D721Med (cell line): ENCODE data around the gene DPF1.

Source experiments
- DNase-seq: peaks from one replicate; pipeline ENCODE4 v3.0.0; 2011; ENCODE audit warnings: low spot score; ENCODE audit not compliant: insufficient read length
- FAIRE-seq: peaks from 2 replicates; lab custom pipeline; 2011; peaks lifted over from hg19 to GRCh38; lab: Jason Lieb, UNC
- TF ChIP-seq, protein P1 (sequence below): IDR thresholded peaks from 2 replicates; pipeline ENCODE4 v1.5.1; 2012; ENCODE audit warnings: mild to moderate bottlenecking, control low read depth; ENCODE audit not compliant: insufficient read depth; ENCODE audit errors: missing control alignments

Gene DPF1

DNA sequence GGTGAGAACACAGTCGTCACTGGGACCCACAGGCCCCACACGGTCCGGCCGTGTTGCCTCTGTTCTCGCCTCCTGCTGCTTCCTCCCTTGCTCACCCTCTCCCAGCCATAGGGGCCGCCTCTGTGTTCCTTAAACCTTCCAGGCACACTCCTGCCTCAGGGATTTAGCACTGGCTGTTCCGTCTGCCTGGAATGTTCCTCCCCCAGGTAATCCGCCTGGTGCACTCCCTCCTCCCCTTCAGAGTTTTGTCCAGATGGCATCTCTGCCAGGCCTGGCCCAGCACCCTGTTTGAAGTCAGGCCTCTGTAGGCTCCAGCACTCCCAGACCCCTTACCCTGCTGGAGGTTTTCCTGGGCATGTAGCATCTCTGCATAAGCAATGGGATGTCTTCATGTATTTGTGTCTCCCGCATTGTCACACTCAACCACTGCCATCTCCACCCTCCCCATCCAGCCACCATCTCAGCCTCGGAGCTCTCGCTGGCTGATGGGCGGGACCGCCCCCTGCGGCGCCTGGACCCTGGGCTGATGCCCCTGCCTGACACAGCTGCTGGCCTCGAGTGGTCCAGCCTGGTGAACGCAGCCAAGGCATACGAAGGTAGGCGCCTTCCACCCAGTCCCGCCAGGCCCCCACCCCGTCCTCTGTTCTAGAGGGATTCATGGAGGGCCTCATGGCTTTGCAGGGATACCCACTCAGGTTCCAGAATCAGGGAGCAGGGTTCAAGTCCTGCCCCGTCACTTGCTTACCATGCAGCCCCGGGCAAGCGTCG, 25.9 kb downstream of the DPF1 start:
- TF ChIP-seq, protein P1, sequence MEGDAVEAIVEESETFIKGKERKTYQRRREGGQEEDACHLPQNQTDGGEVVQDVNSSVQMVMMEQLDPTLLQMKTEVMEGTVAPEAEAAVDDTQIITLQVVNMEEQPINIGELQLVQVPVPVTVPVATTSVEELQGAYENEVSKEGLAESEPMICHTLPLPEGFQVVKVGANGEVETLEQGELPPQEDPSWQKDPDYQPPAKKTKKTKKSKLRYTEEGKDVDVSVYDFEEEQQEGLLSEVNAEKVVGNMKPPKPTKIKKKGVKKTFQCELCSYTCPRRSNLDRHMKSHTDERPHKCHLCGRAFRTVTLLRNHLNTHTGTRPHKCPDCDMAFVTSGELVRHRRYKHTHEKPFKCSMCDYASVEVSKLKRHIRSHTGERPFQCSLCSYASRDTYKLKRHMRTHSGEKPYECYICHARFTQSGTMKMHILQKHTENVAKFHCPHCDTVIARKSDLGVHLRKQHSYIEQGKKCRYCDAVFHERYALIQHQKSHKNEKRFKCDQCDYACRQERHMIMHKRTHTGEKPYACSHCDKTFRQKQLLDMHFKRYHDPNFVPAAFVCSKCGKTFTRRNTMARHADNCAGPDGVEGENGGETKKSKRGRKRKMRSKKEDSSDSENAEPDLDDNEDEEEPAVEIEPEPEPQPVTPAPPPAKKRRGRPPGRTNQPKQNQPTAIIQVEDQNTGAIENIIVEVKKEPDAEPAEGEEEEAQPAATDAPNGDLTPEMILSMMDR: no peak
- no peak for FAIRE-seq
- no peak for DNase-seq

DNA sequence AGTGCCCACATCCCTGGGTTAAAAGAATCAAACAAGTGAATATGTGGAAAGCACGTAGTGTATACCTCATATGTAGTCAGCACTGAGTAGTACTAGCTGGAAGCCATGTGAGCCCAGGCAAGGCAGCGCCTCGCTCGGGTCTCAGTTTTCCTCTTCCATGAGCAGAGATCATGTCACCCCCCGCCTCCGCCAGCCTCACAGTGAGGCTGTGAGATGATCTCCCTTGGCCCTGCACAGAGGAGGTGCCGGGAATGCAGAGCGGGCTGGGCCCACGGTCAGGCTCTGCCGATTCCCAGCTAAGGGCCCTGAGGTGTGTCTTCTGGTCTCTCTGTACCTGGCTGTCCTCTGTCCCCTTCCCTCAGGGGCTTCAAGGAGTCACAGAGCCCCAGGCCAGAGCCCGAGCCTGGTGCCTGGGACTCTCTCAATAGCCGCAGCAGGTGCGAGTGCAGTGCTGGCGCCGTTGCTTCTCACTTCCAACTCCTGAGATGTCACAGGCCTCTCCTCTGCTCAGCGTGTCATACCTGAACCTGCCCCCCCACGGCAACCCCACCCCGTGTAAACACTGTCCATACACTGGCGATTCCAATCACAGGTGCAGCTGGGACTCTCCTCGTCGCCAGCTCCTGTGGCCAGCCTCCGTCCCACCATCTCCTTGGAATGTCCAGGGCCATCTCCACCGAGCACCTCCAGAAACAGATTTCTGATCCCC, 26.9 kb downstream of the DPF1 start:
- DNase-seq (no peak), FAIRE-seq (no peak)
- TF ChIP-seq, protein P1: no peak

DNA sequence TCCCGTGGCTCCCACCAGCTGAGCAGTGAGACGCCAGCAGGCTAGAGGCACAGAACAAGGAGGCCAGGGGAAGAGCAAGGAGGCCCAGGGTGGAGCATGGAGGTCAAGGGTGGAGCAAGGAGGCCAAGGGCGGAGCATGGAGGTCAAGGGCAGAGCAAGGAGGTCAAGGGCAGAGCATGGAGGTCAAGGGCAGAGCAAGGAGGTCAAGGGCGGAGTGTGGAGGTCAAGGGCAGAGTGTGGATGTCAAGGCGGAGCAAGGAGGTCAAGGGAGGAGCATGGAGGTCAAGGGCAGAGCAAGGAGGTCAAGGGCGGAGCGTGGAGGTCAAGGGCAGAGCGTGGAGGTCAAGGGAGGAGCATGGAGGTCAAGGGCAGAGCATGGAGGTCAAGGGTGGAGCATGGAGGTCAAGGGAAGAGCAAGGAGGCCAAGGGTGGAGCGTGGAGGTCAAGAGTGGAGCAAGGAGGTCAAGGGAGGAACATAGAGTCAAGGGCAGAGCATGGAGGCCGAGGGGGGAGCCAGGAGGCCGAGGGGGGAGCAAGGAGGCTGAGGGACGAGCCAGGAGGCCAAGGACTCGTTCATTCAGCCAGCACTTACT, 27.7 kb downstream of the DPF1 start:
- FAIRE-seq (no peak), DNase-seq (no peak)

DNA sequence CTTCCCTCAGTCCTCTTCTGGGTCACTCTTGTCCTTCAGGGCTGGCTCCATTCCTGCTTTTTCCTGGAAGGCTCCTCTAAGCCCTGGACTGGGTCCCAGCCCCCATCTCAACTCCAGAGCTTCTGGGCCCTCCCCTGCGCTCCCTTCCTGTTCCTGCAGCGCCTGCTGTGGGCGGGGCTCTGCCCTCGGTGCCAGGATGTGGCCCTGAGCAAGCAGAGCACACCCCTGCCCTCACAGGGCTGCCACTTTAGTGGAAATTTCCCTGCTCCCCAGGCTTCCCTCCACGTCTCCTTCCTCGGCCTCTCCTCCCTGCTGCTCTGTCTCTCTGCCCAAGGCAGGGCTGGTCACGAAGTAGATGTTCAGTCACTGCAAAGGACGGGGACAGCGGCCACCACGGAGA, 28.8 kb downstream of the DPF1 start:
- no peak for DNase-seq
- TF ChIP-seq, protein P1: no peak

More for the DNA sequence above, 27.7 kb downstream of the DPF1 start:
- TF ChIP-seq, protein P1: no peak

DNA sequence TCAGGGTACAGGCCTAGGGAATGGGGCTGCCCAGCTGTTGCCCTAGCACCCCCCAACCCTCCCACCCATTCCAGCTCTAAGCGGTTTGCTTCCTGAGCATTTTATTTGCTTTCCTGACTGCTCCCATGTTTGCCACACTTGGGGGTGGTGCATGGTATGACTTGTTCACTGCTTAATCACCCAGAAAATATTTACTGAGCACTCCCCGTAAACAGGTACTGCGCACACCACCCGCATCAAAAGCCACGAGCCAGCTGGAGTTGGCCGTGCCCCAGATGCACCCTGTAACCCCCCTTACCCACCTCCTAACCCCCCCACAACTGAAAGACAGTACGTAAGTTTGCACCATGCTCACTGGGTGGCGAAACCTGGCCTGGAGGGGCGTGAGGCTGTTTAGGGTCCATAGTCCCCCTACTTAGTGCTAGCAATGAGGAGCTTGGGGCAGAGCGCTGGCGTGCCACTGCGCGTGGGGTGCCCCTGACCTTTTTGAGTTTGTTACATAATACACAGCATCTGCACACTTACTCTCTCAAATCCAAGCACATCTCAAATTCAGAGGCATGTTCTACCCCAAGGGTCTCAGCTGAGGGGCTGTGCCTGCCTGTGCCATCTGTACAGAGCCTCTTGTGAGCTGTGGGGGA, 29.8 kb downstream of the DPF1 start:
- DNase-seq (no peak), FAIRE-seq (no peak)
- TF ChIP-seq, protein P1: no peak

More for the DNA sequence above, 28.8 kb downstream of the DPF1 start:
- no peak for FAIRE-seq

DNA sequence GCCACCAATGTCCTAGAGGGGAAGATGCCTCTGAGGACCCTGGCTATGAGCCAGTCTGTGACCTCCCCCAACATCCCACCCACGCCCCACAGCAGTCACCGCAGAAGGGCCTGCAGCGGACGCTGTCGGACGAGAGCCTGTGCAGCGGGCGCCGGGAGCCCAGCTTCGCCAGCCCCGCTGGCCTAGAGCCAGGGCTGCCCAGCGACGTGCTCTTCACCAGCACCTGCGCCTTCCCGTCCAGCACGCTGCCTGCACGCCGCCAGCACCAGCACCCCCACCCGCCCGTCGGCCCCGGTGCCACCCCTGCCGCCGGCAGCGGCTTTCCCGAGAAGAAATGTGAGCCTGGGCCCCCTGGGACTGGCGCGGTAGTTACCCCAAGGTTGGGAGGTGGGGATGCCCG, 30.6 kb downstream of the DPF1 start:
- DNase-seq (no peak), FAIRE-seq (no peak)
- TF ChIP-seq, protein P1: no peak
